C1 segment of cervical spinal cord (tissue), 14 donors: ENCODE results near the gene ANO3.

Experiments used
- DNase-seq, 14 donors: peaks; one replicate each; lab custom pipeline; 2025; lab: John Stamatoyannopoulos, UW

Gene ANO3

DNA sequence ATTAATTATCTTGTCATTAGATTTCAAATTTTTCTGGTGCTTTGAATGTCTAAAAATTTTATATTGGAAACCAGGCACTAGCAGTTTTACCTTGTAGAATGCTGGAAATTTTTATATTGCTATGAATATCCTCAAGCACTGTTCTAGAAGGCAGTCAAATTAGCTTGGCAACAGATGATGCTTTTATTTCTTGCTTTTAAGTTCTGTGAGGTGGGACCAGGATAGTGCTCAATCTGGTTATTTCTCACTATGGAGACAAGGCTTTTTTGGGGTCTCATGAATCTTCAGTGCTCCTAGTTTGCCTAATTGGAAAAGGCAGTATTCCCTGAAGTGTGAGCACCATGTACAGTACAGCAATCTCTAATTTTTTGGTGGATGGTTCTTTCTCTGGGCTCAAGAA, 27.1 kb downstream of the ANO3 start:
- no peak for DNase-seq

DNA sequence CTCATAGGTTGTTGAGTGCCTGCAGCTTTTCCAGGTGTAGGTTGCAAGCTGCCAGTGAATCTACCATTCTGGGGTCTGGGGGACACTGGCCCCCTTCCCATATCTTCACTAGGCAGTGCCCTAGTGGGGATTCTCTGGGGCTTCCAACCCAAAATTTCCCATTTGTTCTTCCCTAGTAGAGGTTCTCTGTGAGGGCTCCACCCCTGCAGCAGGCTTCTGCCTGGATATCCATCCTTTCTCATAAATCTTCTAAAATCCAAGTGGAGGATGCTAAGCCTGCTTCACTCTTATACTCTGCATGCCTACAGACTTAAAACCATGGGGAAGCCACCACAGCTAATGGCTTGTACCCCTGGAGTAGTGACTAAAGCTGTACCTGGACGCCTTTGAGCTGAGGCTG, 33.4 kb downstream of the ANO3 start:
- DNase-seq = no peak

GRCh38 chr11:26377619-26378018, 45.7 kb downstream of the ANO3 start:
- no peak for DNase-seq

DNA sequence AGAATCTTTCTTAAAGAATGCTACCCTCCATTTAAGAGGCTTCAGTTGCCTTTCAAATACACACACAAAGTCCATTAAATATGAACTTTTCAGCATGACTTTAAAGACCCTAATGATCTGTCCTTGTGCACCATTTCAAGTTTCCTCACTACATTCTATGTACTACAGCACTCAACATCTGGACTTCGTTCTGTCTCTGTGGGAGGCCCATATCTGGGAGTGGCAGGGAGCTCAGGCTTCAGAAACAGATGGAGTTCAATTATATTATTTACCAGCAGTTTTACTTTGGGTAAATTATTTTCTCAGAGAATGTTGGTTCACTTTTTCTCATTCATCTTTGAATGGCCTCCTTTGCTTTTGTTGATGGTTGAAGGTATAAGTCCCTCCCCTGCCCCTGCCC, 67.4 kb downstream of the ANO3 start:
- DNase-seq = no peak

DNA sequence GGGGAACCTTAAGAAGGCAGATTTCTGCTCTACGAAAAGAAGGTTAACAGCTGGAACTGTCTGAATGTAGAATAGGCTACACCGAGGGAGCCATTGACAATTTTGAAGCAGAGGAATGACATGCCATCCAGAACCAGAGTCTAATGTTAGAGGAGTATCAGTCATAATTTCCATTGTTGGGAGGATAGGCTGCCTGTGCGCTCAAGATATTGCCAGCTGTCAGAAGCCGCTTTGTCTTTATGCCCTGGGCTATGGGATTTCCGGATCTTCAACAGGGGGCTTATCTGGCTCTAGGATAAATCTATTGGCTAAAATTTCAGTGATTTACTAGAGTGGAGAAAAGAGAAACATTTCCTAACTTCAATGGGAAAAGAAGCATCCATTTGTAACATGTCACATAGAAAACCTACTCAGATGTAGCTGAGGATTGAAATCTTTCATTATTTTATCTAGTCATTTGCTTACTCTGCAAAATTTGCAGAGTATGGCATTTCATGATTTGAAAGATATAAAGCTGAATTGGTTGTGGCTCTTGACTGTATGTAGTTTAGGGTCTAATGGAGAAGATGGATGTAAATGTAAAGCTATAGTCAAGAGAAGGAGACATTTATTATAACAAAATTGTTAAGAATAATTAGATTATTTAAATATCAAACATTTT, 78.9 kb downstream of the ANO3 start:
- no peak for DNase-seq

DNA sequence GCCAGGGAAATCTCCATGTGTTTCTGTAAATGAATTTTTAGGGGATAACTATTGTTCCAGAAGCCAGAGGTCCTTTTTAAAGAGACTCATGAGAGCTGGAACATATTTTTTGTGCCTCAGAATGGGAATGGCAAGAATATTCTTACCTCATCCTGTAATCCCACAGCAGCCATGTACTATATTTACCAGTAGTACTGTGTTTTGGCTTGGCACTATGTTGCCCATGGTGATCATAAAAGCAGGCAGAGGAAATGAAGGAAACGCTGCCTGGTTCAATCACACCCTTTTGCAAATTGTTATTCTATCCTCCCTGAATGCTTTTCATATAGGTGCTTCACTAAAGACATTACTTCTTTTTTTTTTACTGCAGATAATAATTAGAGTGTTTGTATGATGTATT, 81.0 kb downstream of the ANO3 start:
- no peak for DNase-seq

DNA sequence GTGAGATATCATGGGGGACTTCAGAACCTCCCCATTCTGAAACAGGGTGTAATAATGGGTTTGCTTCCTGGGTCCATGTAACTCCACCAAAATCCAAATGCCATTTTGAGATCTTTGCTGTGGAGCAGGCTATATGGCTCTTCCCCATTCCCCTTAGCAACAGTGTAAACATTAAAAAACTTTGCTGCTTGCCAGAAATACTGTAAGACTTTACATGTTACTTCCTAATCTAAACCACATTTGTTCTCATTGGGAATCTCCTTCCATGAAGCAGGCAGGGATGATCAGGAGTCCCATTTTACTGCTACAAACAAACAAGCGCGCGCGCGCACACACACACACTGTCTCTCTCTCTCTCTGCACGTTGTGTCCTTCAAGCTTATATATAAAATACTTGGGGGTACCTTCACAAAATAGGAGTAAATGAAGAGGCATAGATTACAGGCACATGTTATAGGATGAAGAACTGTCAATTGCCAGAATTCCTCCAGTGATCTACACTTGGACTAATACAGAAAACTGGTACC, 86.5 kb downstream of the ANO3 start:
- no peak for DNase-seq

- DNase-seq = no peak
These were observed 88.4 kb downstream of the ANO3 start for GRCh38 chr11:26420331-26420730.

DNA sequence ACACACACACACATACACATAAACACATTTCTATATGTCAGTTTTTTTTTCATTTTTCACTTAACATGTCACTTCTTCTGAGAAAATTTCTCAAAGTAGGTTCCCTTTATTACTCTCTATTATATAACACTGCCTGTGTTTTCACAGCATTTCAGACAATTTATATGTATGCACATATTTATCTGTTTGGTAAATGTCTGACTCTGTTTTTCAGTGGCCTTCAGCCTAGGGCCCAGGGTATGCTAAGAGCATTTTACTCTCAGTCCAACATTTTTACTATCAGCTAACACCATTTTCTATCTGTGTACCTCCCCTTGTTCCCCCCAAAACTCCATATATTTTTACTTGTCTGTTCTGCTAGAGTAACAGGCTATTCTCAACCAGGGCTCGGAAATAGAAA, 92.3 kb downstream of the ANO3 start:
- no peak for DNase-seq

DNA sequence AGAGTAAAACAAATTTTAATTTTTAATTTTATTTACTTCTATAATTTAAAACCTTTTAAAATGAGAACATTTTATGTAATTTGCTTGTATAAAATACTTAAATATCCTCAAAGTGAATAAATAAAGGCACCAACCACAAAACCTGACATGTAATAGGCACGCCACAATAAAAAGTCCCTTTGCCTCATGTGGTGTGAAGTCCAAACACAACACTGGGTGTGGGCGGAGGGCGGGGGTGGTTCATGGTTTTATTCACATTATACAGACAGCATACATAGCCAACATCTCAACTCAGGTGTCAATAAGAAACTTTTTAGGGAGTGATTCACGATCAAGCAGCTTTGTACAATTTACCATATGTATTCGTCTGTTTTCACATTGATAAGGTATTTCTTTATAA, 107.9 kb downstream of the ANO3 start:
- no peak for DNase-seq

GRCh38 chr11:26442131-26442530, 110.2 kb downstream of the ANO3 start:
- no peak for DNase-seq

DNA sequence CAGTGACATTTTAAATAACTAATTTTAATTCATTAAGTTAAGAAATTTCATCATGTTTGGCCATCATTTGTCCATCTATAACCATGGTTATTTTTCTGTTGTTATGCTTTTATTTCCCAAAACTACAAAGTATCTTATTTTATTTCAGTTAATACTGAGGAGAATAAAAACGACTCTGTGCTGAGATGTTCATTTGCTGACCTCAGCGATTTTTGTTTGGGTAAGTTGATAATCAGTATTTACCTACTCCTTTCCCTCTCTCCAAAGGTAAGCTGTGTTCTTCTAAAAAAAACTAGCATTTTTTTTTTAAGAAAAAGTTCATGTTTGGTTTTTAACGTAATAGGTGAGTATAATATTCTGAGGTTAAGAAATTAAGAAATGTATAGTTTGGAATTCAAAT, 111.7 kb downstream of the ANO3 start:
- DNase-seq = no peak

DNA sequence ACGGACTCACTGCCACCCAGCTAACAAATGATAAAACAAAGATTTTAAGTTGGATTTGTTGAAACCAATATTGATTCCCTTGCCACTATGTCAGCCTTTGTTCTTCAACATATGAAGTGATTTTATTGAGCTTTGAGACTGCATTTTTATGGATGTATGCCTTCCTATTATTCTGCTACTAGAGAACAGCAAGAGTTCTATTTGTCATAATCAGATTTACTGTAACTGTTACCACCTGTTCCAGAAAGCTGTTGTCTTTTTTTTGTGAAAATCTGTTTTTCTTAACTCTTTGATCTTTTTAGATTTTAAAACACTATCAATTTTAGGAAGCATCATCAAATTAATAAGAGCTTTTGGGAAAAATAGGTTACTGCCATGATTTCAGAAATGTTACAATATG, 125.7 kb downstream of the ANO3 start:
- no peak for DNase-seq

GRCh38 chr11:26465274-26465673, 133.3 kb downstream of the ANO3 start:
- DNase-seq = no peak

- no peak for DNase-seq
These were observed 135.6 kb downstream of the ANO3 start for GRCh38 chr11:26467506-26467905.

DNA sequence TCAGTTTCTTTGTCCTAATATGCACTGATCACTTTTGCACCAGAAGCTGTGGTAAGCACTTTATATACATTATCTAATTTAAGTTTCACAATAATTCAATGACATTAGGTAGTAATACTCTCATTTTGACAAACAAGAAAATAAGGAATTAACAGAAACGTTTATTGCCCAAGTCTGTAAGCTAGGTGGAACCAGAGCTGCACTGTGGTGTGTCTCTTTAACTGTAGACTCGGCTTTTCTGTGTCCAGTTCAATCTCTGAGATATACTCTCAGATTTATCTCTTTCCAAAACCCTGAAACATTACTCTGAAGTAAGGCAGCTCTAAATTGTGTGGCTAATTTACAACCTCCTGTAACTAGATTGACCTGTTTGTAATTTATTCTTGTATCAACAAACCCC, 139.1 kb downstream of the ANO3 start:
- DNase-seq = no peak

GRCh38 chr11:26473216-26474194, 141.6 kb downstream of the ANO3 start:
- DNase-seq = no peak

- no peak for DNase-seq
These were observed 142.5 kb downstream of the ANO3 start for GRCh38 chr11:26474401-26474800.

GRCh38 chr11:26477396-26477795, 145.5 kb downstream of the ANO3 start:
- no peak for DNase-seq

DNA sequence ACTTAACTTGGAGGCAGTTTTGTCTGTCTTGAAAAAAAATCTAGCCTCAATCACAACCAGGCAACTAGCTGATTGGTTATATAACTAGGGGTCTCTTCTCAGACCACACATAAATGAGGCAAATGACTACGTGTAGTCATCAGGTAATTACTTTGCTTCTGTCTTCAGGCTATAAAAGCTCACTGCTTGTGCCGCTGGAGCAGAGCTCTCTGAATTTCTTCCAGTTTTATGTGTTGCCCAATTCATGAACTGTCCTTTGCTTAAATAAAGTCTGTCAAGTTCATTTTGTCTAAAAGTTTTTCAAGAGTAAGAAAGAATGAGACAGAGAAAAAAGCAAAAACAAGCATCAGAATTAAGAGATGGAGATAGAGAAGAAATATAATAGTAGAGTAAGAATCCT, 146.8 kb downstream of the ANO3 start:
- DNase-seq = no peak

DNA sequence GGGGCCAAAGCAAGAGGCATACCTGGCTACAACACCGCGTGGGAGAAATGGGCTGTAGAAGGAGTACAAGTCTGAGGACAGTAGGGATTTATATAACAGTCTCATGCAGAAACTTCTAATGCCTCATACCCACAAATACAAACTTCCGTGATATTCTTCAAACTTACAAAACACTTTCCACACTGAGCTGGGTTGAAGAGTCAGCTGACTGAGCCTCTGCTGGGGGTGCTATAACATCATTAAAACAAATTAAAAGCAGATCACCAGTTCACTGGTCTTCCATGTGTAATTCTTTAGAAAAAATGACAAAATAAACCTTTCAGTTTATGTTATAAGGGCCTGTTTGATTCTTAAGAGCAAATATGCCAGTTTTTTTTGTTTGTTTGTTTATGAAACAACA, 148.1 kb downstream of the ANO3 start:
- no peak for DNase-seq

- DNase-seq = no peak
These were observed 151.2 kb downstream of the ANO3 start for GRCh38 chr11:26483108-26483507.

- no peak for DNase-seq
These were observed 158.6 kb downstream of the ANO3 start for GRCh38 chr11:26490546-26490945.
